GM18907 (cell line): ENCODE data around the gene FAM168B.

Experiments
- ATAC-seq: cut with Tn5 transposase; IDR thresholded peaks from one replicate; pipeline ENCODE4 v1.9.1; 2021; ENCODE audit warnings: mild to moderate bottlenecking, moderate library complexity; ENCODE audit not compliant: unreplicated experiment

The FAM168B gene

DNA sequence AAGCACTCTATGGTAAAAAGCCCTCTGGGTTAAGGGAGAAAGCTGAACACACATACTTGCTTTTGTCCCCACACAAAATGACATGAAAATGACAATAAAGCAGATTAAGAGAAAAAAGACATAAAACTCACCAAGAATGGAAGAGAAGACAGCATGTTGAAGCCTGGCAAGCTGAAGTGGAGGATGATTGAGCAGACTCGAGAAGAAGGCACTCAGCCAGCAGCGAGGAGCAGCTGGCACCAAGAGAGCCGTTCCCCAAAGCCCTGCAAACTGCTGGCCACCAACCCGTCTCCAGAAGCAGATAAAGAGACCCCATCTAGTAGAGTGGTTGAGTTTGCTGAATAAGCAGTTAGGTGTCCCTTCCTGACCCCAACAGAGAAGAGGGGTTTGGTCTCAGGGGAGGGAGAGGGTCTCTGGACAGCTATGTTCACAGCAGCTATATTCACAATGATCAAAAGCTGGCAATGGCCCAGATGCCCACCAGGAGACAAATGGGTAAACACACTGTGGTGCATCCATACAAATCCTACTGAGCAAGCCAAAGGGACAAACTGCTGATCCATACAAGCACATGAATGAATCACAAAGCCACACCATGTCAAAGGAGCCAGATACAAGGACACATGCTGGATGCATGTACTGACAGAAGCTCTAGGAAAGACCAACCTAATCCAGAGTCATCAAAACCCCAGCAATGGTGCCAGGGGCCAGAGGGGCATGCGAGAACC lies 36.9 kb downstream of the FAM168B start:
- no peak for ATAC-seq

DNA sequence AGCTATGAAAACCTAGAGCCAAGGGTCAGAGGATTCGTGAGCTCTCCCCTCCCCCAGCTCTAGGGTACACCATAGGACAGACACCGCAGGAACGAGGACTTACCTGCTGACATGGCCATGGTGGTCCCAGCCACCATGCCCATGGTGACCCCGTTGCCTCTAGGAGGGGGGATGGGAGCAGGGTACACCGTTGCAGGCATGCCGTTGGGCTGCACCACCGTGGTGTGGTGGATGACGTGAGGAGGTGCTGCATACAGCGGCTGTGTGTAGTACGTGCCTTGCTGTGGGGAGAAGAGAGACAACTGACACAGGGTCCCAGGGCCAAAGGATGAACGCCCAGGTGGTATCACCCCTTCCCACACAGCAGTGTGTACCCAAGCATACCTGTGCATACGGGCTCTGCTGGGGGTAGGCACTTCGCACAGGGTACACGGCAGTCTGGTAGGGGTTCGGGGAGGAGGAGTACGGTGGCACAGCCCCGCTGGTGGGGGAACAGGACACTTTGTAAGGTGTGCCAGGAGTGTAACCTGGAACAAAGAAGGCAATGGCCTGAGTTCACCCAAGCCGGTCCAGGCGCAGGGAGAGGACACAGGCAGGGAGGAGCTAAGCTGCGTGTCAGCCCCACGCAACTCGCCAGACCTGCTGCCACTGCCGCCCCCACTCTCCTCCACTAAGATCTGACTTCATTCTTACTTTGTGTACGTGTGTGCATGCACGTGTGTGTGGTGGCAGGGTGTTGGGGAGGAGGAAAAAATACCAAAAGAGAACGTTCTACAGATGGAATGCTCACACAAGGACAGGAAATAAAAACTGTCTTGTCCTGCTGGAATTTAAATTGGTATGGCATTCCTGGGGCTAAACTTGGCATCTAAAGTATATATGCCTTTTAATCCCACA lies 37.8 kb downstream of the FAM168B start:
- ATAC-seq = no peak

DNA sequence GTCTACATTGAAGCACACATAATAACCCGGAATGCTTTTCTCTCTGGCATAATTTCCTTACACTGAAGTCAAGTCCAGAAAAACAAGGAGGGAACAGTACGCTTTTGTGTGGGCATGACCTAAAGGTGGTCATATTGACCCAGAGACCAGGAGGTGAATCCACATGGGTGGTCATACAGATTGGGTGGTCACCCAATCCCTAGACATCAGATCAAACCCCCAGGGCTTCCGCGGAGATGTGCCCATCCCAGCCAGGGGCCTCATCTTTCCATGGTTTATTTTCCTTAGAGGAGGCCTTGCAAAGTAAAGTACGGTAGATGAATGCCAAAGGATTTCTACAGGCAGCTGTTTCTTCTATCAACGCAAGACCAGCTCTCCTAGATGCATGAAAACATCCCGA lies 38.8 kb downstream of the FAM168B start:
- ATAC-seq = no peak

DNA sequence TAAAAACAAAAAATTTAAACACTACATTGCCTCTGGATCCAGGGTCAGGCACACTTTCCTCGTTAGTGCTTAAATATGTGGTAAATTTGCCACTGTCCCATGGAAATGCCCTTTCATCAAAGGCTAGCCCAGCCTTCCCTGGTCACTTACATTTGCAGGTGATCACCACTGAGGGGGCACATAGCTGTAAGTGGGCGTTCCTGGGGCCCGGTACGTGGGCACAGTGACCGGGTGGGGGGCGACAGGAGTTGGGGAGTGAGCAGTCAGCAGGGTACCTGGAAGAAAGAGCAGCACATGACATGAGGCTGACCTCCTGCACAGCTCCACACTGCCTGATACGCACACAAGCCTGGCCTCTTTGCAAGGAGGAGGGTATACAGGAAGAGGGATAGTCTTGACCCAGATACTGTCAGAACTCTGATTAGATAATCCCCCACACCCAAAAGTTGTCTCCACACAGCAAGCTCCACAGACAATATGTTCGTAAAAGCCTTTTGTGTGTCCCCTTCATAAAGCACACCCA lies 40.5 kb downstream of the FAM168B start:
- ATAC-seq = no peak

DNA sequence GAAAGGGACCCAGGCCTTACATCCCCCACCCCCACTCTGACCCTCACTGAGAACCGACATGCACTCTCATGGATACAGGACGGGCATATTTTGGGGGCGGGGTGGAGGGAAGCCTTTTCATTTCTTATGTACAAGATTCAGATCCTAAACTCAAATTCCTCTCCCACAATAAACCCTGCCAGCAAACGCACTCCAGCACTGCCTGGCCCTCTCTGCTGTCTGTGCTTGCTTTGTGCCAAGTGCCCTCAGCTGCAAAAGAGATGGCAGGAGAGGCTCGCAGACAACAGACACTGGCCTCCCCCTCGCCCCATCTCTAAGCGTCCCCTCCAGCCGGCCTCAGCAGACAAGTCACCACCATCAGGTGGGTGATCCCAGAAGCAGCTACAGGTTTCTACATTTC lies 42.4 kb downstream of the FAM168B start:
- ATAC-seq = no peak

DNA sequence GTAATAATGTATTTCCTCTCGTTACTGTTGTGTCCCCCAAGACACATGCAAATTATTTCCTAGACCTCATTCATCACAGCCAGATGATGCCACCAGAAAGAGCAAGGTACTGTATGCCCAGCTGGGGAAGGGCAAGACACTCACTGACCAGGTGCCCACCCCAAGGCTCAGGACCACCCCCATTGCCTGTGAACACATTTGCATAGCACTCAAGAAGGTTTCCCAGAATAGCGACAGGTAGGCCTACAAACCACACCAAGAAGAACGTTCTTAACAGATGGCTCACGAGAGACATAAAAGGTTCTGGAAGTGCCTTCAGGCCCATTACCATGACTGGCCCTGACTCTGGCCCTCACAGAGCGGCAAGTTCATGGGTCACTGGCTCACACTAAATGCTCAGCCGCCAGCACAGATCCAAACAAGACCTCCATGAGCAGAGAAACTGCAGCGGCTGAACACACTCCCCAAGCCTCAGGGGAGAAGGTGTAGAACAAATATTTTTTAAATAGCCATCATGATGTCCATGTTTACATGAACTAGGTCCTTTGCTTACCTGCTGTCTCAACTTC lies 44.0 kb downstream of the FAM168B start:
- ATAC-seq = no peak

DNA sequence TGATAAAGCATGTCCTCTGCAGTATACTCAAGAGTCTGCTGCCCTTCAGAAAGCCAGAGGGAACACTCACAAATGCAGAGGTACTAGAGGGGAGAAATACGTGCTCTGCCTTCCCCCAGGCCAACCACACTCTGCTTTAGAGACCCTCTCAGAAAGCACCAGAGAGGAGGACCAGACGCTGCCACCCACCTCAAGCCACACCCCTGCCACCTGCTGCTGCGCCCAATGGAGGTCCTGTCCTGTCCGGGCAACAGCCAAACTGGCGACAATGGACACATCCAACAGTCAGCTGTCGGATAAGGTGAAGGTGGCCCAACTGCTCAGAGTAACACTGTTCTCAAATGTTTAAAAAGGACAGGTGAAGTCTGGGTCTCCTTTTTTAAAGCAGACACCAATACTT lies 44.6 kb downstream of the FAM168B start:
- no peak for ATAC-seq

DNA sequence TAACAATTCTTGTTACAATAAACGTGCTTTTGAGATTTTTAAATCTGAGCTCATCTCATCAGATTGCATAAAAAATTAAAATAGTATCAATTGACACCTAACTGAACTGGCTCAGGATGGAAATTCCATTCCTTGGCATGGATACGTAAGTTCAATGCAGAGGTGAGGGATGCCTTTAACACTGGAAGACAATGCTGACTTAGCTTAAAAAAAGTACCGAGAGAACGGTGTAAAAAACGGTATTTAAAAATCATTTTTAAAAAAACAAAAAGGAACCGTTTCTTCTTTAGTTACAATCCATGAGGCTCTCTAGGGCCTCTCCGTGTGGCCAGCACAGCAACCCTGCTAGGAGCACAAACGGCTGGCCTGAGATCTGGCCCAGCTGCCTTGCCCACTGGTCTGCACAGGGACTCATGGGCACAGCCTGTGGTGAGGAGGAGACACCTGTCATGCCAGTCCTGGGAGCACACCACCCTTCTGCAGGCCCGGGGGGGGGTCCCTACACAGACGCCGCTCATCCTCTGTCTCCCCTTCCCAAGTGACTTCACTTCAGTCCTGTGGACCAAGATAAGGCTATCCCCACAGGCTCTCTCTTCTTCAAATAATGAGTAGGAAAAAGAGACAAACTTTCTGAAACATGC lies 45.2 kb downstream of the FAM168B start:
- ATAC-seq = no peak

DNA sequence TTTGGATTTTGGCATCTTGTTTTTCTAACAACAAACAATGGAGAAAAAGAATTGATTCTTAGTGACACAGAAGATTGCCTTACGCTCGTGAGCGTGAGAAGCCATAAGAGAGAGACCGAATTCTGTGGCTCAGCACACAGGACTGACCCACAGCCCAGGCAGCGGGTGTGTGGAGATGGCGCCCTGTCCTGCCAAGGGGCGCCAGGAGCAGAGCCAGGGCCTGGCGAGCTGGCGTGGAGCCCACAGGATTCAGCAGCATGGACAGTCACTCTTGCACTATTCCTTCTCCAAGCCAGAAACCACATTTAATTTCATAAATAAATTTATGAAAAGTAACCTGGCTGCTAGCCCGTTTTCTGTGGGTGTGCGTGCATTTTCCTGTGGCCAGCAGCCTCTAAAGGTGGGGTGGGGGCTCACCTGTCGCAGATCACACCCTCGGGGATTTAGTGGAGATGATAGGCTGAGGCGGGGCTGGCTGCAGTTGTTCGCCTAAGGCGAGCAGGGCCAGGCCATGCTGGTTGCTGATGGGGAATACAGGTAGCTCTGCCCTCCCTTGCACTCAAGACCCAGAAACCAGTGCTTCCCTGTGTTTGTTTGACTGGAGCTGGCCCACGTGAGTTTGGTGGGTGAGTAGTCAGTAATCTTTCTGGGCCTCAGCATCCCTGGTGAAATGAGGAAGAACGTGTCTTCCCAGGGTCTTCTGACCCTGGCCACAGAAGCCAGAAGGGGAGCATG lies 46.2 kb downstream of the FAM168B start:
- ATAC-seq = no peak

DNA sequence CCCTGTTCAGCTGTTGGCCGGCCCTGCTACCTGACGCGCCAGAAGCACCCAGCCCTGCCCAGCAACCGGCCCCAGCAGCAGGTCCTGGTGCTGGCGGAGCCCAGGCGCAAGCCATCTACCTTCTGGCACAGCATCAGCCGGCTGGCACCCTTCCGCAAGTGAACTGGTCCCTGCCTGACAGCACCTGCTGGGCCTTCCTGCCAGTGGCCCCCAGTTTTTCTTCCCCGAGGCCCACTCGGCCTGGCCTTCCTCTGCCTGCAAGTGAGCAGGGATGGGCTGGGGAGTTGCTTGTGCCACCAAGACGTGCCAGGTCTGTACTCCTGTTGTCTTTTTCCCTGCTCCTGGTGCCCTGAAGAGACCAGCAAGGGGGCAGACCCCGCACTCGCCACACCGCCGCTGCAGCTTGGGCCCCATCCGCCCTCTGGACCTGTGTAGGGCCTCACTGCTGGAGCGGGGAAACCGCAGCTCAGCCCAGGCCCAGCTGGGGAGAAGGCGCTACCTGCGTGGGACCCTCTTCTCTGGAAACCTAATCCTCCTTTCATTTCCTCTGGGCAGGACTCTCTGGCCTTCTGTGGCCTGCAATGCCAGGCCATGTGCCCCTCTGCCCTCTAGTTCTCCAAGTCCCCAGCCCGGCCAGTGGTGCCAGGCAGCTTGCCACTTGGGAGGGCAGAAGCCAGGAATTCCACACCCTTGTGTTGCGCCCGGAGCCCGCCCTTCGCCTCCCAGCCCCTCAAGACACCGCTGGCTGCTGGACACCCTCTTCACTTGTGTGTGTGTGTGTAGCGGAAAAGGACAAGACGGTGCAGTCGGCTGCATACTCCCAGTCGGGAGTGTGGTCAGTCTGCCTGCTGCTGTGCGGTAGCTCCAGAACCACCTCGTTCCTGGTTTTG lies 47.0 kb downstream of the FAM168B start:
- ATAC-seq = no peak

DNA sequence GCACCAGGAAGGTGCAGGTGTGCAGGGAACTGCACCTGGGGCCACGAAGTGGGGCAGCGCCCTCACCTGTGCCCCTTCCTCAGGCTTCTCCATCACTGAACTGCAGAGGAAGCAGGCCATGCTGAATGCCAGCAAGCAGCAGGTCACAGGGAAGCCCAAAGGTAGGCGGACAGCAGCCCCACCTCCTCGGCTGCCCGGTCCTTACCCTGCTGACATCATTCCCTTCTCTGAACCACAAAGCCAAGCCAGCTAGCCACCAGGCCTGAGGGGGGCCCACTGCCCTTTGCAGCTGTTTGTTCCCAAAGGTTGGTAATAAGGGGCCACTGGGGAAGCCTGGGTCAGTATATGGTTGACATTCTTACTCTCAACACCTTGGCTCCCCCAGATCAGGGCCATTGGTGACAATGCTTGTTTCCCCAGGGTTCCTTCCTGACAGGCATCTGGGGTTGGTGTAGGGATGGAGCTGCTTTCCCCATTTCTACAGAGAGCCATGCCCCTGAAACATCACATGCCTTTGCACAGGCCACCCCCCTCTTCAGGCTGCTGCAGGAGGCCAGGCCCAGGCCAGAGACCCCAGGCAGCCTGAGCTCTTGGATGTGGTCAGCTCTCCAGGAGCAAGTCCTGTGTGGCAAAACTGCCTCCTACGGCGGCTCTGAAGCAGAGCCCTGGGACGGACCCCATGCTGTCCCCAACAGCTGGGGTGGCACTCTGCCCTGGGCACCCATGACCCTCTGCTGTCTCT lies 47.8 kb downstream of the FAM168B start:
- no peak for ATAC-seq

DNA sequence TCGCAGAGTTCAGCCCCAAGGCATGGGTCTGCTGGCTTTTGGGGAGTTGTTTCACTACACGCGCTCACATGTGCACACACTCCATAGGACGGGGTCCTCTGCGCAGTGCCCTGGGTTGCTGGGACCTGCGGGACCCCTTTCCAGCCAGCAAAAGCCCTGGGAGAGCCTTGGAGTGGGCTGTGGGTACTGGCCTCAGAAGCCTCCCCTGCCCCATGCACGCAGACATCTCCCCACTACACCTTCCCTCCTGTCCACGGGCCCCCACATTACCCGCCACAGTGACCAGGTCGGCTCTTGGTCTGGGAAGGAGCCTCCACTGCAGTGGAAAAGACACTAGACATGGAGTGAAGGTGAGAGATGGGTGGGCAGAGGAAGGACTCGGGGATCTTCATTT lies 48.5 kb downstream of the FAM168B start:
- no peak for ATAC-seq

DNA sequence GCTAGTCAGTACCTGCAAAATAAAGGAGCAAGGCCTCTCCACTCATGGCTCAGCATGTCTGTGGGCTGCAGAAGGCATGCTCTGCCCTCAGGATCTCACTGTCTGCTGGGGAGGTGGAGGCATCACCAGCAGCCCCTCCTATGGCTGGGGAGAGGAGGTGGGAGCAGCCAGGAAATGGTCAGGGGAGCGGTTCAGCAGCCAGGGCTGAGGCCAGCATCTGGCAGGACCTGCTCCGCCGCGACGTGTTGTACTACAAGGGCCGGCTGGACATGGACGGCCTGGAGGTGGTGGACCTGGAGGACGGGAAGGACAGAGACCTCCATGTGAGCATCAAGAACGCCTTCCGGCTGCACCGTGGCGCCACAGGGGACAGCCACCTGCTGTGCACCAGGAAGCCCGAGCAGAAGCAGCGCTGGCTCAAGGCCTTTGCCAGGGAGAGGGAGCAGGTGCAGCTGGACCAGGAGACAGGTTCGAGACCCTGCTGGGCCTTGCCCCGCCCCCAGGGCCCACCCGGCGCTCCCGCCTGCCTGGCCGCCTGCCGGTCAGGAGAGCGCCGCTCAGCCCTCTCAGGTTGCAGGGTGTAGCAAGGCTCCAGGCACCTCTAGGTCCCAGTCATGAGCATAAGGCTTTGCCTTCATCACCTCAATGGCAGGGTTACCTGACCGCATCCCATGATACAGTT lies 49.0 kb downstream of the FAM168B start:
- no peak for ATAC-seq

DNA sequence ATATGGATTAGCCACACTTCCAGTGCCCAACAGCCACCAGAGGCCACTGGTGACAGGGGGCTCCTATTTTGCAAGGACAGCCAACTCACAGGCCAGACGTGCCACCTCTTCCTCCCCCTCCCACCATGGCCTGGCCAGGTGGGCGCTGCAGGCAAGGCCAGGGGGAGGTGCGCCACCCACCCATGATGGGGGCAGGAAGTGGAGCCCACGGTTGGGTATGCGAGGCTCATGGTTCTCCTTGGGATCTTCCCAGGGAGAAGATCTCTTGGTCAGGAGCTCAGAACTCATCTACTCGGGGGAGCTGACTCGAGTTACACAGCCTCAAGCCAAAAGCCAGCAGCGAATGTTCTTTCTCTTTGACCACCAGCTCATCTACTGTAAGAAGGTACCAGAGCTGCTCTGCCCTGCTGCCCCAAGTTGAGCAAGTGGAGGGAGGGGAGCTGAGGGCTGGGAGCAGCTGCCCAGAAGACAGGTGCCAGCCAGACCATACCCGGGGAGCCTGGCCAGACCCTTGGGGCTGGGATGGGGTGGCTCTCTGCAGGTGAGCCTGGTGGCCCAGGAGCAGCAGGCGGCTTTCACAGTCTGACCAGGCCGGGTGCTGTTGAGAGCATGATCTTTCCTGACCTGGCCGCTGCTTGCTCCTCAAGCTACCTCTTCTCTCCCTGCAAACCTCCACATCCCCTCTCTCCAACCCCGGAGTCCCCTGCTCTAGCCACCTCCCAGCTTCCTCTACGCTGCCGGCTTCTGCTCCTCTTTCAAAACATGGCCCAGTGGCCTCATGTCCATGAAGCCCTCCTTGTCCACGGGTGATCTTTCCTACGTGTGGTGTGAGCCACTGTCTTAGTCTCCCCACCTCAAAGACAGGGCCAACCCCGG lies 49.8 kb downstream of the FAM168B start:
- no peak for ATAC-seq

DNA sequence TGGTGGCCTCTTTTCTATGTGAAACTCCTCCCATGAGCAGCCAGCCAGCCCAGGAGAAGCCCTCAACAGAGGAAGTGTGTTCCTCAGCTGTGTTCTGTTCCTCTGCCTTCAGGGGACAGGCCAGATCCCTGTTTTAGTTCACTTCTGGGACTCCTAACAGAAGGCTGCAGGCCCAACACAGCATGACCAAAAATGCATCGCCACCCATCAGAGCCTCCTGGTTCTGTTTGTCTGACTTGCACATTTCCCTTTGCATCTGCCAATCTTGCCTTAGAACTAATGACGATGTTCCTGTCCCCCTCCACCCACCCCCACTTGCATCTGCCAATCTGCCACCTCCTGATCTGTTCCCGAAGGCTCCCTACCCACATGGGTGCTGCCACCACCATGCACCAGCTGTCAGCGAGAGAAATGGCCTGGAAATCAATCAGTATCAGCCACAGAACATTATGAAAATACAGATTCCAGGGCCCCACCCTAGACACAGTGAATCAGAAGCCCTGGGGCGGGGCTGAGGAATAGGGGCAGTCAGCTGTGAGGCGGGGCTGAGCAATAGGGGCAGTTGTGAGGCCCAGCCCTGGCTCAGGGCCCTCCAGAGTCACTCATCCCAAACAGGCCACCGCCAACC lies 51.0 kb downstream of the FAM168B start:
- no peak for ATAC-seq

DNA sequence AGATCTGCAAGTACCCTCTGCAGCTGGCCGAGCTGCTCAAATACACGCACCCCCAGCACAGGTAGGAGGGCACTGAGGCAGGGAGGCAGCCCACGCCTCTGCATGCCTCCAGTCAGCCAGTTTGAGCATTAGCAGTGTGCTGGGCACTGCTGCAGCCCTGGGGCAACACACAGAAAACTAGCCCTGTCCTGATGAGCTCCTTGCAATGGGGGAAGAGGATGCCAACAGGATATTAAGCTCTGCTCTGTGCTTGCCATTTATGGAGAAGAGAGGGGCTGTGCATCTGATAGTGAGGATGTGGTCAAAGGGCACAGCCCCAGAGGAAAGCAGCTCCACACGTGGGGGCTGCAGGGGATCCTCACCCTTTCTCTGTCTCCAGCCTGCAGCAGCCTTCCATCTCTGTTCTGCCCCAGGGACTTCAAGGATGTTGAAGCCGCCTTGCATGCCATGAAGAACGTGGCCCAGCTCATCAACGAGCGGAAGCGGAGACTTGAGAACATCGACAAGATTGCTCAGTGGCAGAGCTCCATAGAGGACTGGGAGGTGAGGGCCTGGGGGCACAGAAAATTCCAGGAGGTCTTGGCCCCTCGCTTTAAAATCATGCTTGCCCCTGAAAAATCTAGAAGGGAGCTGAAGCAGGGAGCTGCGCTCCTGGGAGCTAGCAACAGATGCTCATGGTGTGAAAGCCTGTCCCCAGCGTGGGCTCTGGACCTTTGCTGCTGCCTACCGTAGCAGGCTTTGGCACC lies 51.7 kb downstream of the FAM168B start:
- ATAC-seq = no peak
